SH-SY5Y (cell line): ENCODE measurements around the gene LMF1.

Experiments
- GATA2 ChIP-seq: IDR thresholded peaks from 2 replicates; pipeline ENCODE4 v1.6.1; 2011; ENCODE audit warnings: mild to moderate bottlenecking, low read depth, low read length
- GATA3 ChIP-seq: IDR thresholded peaks from 2 replicates; pipeline ENCODE4 v1.6.1; 2011; ENCODE audit warnings: low read depth, mild to moderate bottlenecking, low read length, moderate library complexity

DNA sequence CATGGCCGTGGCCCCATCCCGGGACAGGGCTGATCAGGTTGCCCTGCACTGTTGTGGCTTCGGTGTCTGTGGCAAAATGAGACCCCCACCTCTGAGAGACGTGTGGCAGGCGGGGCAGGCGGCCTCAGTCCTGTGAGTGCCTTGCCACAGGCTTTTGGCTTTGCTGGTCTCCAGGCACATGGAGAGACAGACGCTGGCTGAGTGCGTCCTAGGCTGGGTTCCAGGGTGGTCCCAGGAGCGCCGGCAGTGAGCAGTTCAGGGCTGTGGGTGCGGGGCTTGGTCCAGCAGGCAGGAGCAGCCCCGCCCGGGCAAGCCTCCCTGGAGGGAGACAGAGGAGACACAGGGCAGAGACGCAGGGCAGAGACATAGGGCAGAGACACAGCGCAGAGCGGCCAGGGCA is 40.0 kb upstream of the LMF1 start:
- TF ChIP-seq GATA2, result no peak
- no peak for TF ChIP-seq GATA3
